Activated naive CD4-positive, alpha-beta T cell (primary cell): ENCODE data around the gene PTPRE.

Experiments
- DNase-seq, 4 experiments: peaks; one replicate each; lab custom pipeline; 2025; lab: John Stamatoyannopoulos, UW

PTPRE gene

GRCh38 chr10:127982601-127983000 is 75.7 kb downstream of the PTPRE start:
- DNase-seq, result no peak

DNA sequence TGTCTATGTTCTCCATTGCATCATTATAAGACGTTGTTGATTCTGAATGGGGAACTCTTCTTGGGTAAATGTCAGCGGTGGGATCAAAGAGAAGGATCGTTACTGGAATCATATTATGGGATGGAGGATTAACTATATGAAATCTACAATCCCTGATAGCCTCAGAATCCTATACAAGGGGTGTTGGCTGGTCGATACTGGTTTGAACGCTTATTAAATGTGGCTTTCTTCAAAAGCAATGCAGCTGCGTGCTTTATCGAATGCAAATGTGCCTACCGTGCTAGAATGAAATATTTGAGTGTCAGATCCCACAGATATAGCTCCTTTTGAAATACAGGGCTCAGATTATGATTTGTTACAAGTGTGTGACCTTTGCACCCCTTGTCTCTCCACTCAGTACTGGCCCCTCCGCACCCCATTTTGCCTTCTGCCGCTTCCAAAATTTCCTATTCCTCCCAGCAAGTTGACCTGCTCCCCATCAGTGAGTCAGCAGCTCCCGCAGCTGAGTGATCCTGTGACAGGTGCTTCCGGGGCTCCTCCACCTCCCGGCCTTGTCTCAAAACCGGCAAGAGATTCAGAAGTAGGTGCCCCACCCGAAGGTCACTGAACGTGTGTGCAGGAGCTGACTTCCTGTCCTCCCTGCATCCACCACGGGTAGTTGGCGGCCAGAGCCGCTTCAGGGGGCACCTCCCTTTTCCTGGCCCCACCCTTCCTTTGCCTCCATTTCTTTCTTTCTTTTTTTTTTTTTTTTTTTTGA is 76.6 kb downstream of the PTPRE start:
- DNase-seq, result no peak

DNA sequence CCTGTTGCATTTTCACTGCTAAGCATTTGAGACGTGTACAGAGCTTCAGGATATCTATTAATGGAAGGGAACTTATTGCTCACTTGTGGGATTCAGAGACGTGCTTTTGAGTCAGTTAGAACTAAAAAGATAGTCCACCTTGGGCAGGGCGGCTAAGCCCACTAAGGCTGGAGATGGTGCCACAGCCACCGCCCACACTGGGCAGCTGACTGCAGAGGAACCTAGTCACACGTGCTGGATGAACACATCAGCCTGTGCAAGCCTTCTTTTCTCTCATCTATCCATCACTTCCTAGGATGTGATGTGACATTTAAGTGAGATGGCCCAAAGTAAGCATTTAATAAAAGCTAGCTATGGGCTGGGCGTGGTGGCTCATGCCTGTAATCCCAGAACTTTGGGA is 78.0 kb downstream of the PTPRE start:
- no peak for DNase-seq

- DNase-seq, result no peak
Measured at GRCh38 chr10:127986531-127987466, 79.9 kb downstream of the PTPRE start.

DNA sequence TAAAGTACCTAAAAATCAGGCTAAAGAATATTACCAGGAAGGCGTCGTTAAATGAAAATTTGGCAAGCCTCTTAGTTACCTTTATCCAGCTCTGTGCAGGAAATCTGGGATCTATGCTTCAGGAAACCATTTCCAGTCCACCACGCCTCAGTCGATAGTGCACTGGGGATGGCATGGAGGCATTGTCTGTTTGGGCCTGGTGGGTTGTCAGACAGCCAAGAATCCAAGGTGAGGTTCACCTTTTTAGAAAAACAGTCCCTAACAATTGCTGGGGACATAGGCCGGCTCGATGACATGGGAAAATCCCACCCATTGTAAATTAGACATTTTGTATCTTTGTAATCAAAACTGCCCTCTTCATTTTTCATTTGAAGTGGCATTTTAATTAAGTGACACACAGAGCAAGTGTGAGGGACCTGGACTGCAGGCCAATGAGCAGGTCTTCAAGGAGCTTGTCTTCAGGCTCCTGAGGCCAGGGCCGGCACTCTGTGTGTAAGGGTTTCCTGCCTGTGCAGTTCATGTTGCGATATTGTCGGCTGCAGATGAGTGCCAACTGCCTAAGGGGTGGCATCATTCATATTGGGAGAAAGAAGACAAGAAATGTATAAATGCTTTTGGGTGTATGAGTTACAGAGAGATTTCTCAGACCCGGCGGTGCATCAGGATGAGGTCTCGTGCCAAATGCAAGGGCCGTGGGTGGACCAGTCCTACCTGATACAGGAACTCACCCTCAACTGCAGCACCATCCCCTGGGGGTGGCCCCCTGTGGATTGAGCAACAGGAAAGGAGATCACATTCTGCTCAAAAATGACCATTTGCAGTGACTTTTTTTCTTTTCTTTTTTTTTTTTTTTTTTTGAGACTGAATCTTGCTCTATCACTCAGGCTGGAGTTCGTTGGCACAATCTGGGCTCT is 80.8 kb downstream of the PTPRE start:
- DNase-seq, result no peak

DNA sequence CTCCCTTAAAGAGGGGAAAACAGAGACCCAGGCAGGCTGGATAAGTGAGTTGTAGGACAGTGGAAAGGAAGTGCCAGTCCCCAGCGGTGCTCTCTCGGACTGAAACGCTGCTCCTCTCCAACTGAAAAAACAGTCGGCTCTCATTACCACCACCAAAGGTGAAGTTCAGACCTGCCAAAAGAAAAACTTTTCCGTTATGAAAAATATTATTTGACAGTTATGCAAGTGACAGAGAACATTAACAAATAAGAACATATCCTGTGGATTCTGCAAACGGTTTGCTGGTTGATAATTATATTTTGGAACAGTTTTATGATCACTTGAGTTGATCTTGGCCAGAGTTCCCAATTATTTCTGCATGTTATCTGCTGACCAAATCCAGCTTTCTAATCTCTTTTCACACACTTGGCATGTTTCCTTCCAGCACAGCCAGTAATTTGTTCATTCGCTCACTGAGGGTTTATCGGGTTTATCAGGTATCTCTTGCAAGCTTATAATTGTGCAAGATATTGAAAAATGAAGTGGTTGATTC is 82.6 kb downstream of the PTPRE start:
- no peak for DNase-seq

DNA sequence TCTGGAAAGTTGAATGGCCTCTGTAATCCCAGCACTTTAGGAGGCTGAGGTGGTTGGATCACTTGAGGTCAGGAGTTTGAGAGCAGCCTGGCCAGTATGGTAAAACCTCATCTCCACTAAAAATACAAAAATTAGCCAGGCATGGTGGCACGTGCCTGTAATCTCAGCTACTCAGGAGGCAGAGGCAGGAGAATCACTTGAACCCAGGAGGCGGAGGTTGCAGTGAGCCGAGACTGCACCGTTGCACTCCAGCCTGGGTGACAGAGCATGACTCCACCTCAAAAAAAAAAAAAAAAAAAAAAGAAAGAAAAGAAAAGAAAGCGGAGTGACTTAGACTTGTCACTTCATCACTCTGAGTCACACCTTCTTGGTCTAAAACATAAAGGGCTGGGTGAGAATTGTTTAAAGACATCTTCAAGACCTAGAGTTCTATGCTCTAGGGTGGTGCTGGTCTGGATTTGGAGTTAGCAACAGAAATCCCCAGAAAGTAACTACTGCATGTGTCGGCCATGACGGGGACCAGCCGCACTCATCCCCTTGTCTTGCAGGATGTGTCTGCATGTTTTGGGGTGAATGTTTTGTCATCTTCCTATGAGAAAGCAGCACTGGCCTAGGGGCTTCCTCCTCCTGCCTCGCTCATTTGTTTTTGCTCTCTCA is 83.4 kb downstream of the PTPRE start:
- DNase-seq, result peak in 1 of 4 experiments; percentile 6

DNA sequence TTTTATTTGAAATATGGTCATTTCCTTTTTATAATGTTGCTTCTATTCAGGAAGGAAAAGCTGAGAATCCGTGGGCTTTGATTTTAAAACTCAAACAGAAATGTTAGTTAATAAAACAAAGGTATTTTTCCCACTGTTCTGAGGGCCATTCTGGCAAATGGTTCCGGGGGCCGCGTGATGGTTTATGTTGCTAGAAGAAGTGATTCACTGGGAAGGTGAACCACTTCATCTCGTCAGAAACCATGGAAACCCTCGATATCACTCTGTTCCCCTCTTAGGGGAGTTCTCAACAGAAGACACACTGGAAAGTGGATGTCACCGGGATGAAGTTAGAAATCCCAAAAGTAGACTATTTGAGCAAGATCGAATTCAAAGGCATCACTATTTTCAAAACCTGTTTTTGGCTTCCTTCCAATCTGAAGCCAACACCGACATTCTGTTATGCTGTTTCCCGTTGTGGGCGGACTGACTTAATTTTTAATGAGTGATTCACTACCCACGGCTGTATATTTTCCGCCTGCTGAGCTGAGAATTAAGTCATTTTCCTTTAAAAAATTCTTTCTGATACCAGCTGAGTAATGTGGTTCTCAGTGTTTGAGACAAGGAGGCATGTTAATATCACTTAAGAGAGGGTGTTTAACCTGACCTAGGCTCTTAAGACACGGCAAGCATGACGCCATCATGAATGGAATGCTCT is 84.1 kb downstream of the PTPRE start:
- DNase-seq, result no peak

- no peak for DNase-seq
Measured at GRCh38 chr10:127991543-127992255, 84.8 kb downstream of the PTPRE start.

DNA sequence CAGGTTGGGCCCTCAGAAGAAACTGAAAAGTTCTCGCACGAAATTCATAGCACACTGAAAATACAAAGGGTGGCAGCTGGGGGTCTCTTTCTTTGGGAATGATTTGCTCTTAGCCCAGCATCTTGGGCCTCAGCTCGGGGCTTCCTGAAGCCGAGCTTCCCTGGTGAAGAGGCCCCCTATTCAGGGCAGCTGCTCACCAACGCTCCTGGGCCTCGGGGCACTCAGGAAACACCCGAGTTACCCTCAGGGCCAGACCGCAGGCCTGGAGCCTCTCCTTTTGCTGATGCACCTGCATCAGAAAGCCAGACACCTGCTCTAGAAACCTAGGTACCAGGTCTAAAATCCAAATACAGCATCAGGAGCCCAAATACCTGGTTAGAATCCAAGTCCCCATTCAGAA is 85.5 kb downstream of the PTPRE start:
- no peak for DNase-seq

- DNase-seq, result no peak
Measured at GRCh38 chr10:127993056-127993690, 86.3 kb downstream of the PTPRE start.

DNA sequence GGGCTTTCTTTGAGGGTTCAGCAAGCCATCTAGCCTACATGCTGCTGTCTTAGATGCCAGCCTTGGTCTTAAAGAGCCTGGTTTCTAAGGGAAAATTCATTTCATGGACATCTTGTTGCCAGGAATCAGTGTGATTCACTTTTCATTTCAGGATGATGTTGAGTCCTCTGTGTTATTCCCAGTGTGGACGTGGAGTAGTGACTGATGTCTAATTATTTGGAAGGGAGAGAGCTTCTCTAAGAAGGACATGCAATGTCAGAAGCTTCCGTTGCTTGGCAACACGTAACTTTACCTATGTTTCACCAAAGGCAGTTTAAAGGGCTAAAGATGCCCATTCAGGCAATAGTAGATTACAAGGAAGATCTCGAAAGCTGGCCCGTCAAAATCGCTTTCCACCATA is 89.0 kb downstream of the PTPRE start:
- no peak for DNase-seq

- no peak for DNase-seq
Measured at GRCh38 chr10:127996586-127996985, 89.7 kb downstream of the PTPRE start.

DNA sequence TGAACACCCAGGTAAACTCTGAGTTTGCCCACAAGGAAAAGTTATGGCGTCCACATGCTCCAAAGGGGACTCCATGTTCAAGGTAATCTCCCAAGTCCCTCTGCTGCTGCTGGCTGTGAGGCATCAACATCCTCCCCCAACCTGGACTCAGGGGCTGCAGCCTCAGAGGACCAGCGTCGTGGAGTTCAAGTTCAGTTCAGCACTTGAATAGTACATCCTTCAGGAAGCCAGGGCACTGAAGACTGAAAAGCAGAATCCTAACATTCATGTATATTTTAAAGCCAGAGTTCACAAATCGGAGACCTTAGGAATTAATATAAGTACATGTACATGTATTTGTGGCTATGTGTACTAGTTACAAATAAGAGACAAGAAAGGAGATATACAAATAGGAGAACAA is 90.4 kb downstream of the PTPRE start:
- no peak for DNase-seq

GRCh38 chr10:127997937-127998336 is 91.0 kb downstream of the PTPRE start:
- DNase-seq, result no peak

- DNase-seq, result no peak
Measured at GRCh38 chr10:127998501-127999144, 91.7 kb downstream of the PTPRE start.

DNA sequence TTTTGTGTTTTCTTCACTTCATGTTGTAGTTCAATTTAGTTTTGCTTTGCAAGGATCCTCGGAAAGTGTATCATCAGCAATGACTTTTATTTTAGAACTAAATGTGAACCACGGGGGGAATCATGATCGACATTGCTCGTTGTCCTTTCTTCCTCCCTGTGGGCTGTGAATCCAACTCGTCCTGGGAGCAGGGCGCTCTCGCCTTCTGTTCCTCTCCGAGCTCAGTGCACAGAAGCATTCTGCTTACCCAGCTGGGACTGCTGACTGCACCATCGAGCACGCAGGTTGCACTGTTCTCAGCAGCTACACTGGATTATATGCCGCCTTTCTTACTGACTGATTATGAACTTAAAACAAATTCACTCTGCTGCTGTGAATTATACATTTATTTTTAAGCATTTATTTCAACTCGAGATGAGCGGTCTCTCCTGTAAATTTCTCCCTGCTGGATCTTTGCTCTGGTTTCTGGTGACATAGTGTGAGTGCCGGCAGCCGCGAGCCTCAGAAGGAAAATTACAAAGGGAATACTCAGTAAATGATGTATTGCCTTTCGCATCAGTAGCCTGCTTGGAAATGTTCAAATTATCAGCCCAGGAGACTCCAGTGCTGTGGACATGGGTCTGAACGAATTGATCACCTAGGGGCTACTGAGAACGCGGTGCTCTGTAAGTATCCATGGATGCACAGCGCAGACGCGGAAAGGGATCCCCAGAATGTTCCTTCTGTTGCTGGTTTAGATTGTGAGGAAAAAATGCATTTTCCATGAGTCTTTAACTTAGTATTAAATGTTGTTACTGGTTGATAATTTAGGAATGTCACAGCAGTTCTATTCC is 92.6 kb downstream of the PTPRE start:
- no peak for DNase-seq
